Measurements from ENCODE around the gene RGS3. TPM values are rescaled to one million over a fixed set of nuclear protein-coding genes. Genes with fewer than 3 reads are reported as not detected.
A peak's percentile ranks its signal among the peaks of the same experiment; 100 is the strongest.

RGS3 gene
- total RNA-seq, 4 donors from 2014 or later = 43.0 to 66.2 (median 55.6) TPM

DNA sequence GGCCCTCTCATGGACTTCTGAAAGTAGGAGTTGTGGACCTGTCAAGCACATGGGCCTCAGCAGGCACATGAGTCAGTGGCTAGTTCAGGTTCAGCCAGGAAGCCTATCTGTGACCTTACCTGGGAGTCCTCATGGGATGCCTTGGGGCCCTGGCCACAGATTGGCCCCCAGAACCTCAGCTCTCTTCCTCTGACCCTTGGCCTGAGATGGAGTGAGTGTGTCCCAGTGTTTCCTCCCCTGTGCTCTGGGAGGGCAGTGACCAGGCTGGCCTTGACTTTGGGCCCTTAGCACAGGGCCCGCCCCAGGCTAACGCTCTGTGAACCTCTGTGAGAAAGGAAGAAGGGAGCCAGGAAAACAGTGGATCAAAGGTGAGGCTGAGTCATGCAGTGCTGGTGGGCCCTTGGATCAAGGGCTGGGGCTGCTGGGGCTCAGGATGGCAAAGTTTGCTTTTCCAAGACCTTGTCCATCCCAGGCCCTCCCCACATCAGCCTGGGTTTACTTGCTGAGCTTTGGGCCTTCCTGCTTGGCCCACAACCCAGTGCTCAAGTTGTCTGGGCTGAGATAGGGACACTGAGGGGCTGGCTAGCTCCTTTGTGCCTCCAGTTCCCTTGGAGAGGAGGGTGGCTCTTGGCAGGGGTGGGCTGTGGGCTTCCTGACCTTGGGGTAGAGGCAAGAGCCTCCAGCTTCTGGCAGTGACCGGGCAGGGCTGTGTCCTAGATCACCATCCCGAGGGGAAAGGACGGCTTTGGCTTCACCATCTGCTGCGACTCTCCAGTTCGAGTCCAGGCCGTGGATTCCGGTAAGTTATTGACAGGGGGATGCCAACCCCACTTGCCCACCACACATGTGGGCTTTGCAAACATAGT is 41.4 kb downstream of the RGS3 start:
- 79 to 84% methylated on average over 9 of the region's 9 CpGs for WGBS, 2 donors
- H3K36me3 ChIP-seq = no peaks in the 10 kb centered on the region
- H3K9me3 ChIP-seq = no peaks in the 10 kb centered on the region
- H3K27me3 ChIP-seq = no peaks in the 10 kb centered on the region
- no peak overlapping the region for H3K4me3 ChIP-seq (replicated peaks in 1 of 3)
- peak overlapping the region; percentile 19 to 56 (median 45) for H3K27ac ChIP-seq
- intact Hi-C loops (cut with DNase I) = no loop called here
- no peak for DNase-seq
- H3K4me1 ChIP-seq = peaks cover 5 to 30% of the 10 kb centered on the region in 2 donors
- TF ChIP-seq CTCF (IDR thresholded peaks at IDR 0.05) (no peak), POLR2A (IDR thresholded peaks at IDR 0.05) (no peak)

- Histone ChIP-seq H3K4me1 (peaks cover 9 to 35% of the 10 kb centered on the region in 2 donors), H3K4me3 (replicated peaks in 1 of 3) (no peak overlapping the region), H3K27ac (no peak overlapping the region), H3K9me3 (no peaks in the 10 kb centered on the region), H3K36me3 (no peaks in the 10 kb centered on the region), H3K27me3 (no peaks in the 10 kb centered on the region)
- intact Hi-C loops (cut with DNase I) = no loop called here
- 47 to 56% methylated on average over 9 of the region's 9 CpGs for WGBS, 2 donors
- DNase-seq = peak; percentile 28 to 55
- TF ChIP-seq POLR2A (IDR thresholded peaks at IDR 0.05) (no peak), CTCF (IDR thresholded peaks at IDR 0.05) (no peak)
Observed at GRCh38 chr9:113506090-113506589, 42.6 kb downstream of the RGS3 start.

DNA sequence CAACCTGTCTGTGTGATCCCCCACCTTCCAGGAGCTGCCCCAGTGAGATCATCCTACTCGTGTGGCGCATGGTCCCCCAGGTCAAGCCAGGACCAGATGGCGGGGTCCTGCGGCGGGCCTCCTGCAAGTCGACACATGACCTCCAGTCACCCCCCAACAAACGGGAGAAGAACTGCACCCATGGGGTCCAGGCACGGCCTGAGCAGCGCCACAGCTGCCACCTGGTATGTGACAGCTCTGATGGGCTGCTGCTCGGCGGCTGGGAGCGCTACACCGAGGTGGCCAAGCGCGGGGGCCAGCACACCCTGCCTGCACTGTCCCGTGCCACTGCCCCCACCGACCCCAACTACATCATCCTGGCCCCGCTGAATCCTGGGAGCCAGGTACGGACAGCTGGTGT is 43.7 kb downstream of the RGS3 start:
- Histone ChIP-seq H3K9me3 (no peaks in the 10 kb centered on the region), H3K4me1 (peaks cover 10 to 37% of the 10 kb centered on the region in 2 donors), H3K27ac (no peak overlapping the region), H3K27me3 (no peaks in the 10 kb centered on the region), H3K4me3 (replicated peaks in 1 of 3) (no peak overlapping the region), H3K36me3 (no peaks in the 10 kb centered on the region)
- TF ChIP-seq POLR2A (IDR thresholded peaks at IDR 0.05) = no peak
- TF ChIP-seq CTCF (IDR thresholded peaks at IDR 0.05) = no peak
- 89 to 95% methylated on average over 15 to 19 of the region's 19 CpGs for WGBS, 2 donors
- no peak for DNase-seq
- intact Hi-C loops (cut with DNase I) = no loop called here

- no peak overlapping the region for H3K4me3 ChIP-seq (replicated peaks in 1 of 3)
- intact Hi-C loops (cut with DNase I) = no loop called here
- H3K27me3 ChIP-seq = no peaks in the 10 kb centered on the region
- TF ChIP-seq POLR2A (IDR thresholded peaks at IDR 0.05) (no peak), CTCF (IDR thresholded peaks at IDR 0.05) (peak in 1 of 6 experiments; percentile 23)
- H3K36me3 ChIP-seq = no peaks in the 10 kb centered on the region
- H3K4me1 ChIP-seq = peaks cover 10 to 40% of the 10 kb centered on the region in 2 donors
- 74% methylated on average over 10 of the region's 10 CpGs for WGBS, 2 donors
- no peaks in the 10 kb centered on the region for H3K9me3 ChIP-seq
- H3K27ac ChIP-seq = no peak overlapping the region
- peak; percentile 50 to 55 for DNase-seq
Observed at GRCh38 chr9:113508111-113508749, 44.7 kb downstream of the RGS3 start.

DNA sequence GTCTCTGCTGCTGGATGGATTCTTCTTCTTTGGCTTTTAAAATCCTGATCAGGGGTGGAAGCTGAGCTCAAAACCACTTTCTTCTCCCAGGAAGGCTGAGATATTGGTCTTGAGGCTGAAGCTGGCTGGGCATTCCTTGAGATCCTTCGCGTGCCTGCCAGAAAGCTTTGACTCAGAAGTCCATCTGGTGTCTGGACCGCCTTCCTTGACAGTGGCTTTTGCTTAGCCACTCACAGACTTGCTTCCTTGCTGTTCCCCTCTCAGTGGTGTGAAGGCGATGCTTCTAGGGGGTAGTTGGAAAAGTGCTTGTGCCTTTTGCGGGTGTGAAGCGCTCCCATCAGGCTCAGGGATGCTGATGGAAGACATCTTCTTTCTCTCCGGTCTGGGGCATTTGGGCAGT is 45.9 kb downstream of the RGS3 start:
- Histone ChIP-seq H3K27ac (no peak overlapping the region), H3K36me3 (no peaks in the 10 kb centered on the region)
- intact Hi-C loops (cut with DNase I) = no loop called here

More for the DNA sequence above, 45.9 kb downstream of the RGS3 start:
- no peak for DNase-seq
- no peaks in the 10 kb centered on the region for H3K9me3 ChIP-seq
- no peaks in the 10 kb centered on the region for H3K27me3 ChIP-seq
- TF ChIP-seq CTCF (IDR thresholded peaks at IDR 0.05) (no peak), POLR2A (IDR thresholded peaks at IDR 0.05) (no peak)
- H3K4me1 ChIP-seq = peaks cover 10 to 48% of the 10 kb centered on the region in 2 donors
- no peak overlapping the region for H3K4me3 ChIP-seq (replicated peaks in 1 of 3)
- WGBS, 2 donors = 90 to 94% methylated on average over 7 of the region's 7 CpGs

Data from thyroid gland (tissue), 4 donors.